HCT116 (cell line): ENCODE results near the gene PBX3. TPM values are rescaled to one million over a fixed set of nuclear protein-coding genes. Genes with fewer than 3 reads are reported as not detected.

ENCODE experiments used
- ATAC-seq: fragments of 200-7000 bp; cut with Tn5 transposase; 2 replicates; pipeline ENCODE4 v1.9.1; 2020; ENCODE audit warnings: mild to moderate bottlenecking, moderate library complexity
- BruUV-seq: library from RNA; stranded (reverse); fragments of 400-500 nt; replicated peaks from 2 replicates; lab custom pipeline; 2021; lab: Mats Ljungman, UMichigan
- CTCF ChIA-PET: fragments of 300-600 bp; sonication (Branson Sonifier 250); formaldehyde crosslinking; loops from one replicate; lab custom pipeline; 2021; ENCODE audit warnings: antibody characterized with exemption; lab: Charles Lee
- POLR2A ChIA-PET: fragments of 300-600, 350-600 bp; sonication (Branson Sonifier 250); formaldehyde crosslinking; loops from one replicate; lab custom pipeline; 2021; ENCODE audit warnings: antibody characterized with exemption; lab: Charles Lee
- RAD21 ChIA-PET, 2 experiments: fragments of 300-600 bp; sonication (Branson Sonifier 250); formaldehyde crosslinking; loops; one replicate each; lab custom pipeline; 2023; ENCODE audit warnings: low total read pairs in 2 of 2; ENCODE audit not compliant: uncharacterized antibody in 2 of 2, unreplicated experiment in 2 of 2, low non-redundant PET in 1 of 2; lab: Charles Lee
- DNase-seq: peaks from one replicate; pipeline ENCODE4 v3.0.0-alpha.2; 2010; ENCODE audit warnings: low read depth, low spot score
- H2AFZ ChIP-seq: fragments of 200-600 bp; shearing (Covaris generic), sonication (generic); 2 replicates; pipeline ENCODE4 v1.6.1; 2017; ENCODE audit warnings: low read depth, mixed run types, mixed read lengths, antibody characterized with exemption, low read length; ENCODE audit not compliant: poor library complexity, severe bottlenecking
- H3K27ac ChIP-seq: 2 replicates; pipeline ENCODE4 v1.5.1; 2012; ENCODE audit warnings: low read depth, low read length
- H3K27me3 ChIP-seq: fragments of 200-600 bp; sonication (generic); 2 replicates; pipeline ENCODE4 v1.6.1; 2016; ENCODE audit warnings: mixed run types, low read length, mixed read lengths; ENCODE audit not compliant: insufficient read depth
- H3K36me3 ChIP-seq, 2 experiments: fragments of 200-500 bp in 1 of 2; fragments of 200-600 bp in 1 of 2; sonication (Bioruptor generic) in 1 of 2; sonication (generic) in 1 of 2; 2 replicates each; pipeline versions ENCODE4 v1.5.1 to v1.6.1; 2014 to 2016; ENCODE audit warnings: low read length in 2 of 2, inconsistent platforms in 1 of 2, mixed read lengths in 1 of 2, mixed run types in 1 of 2; ENCODE audit not compliant: insufficient read depth in 2 of 2, control insufficient read depth in 1 of 2
- H3K4me1 ChIP-seq, 2 experiments: fragments of 200-600 bp in 1 of 2; sonication (generic) in 1 of 2; 2 replicates each; pipeline versions ENCODE4 v1.5.1 to v1.6.1; 2012 to 2017; ENCODE audit warnings: low read length in 2 of 2, inconsistent platforms in 1 of 2, mild to moderate bottlenecking in 1 of 2, mixed read lengths in 1 of 2, mixed run types in 1 of 2, moderate library complexity in 1 of 2; ENCODE audit not compliant: insufficient read depth in 2 of 2, control insufficient read depth in 1 of 2
- H3K4me2 ChIP-seq: fragments of 200-600 bp; sonication (generic); 2 replicates; pipeline ENCODE4 v1.6.1; 2017; ENCODE audit warnings: mixed run types, low read length, mixed read lengths
- H3K4me3 ChIP-seq, 2 experiments: fragments of 200-600 bp in 1 of 2; sonication (generic) in 1 of 2; replicated peaks in 1 of 2; 2 replicates each; pipeline ENCODE4 v1.5.1; 2011 to 2016; ENCODE audit warnings: low read length in 2 of 2, control low read depth in 1 of 2, low read depth in 1 of 2, mild to moderate bottlenecking in 1 of 2, mixed read lengths in 1 of 2, mixed run types in 1 of 2
- H3K79me2 ChIP-seq: fragments of 200-600 bp; sonication (generic); 2 replicates; pipeline ENCODE4 v1.6.1; 2017; ENCODE audit warnings: mild to moderate bottlenecking, mixed run types, low read length, moderate library complexity, mixed read lengths; ENCODE audit not compliant: insufficient read depth
- H3K9ac ChIP-seq: fragments of 200-600 bp; sonication (generic); 2 replicates; pipeline ENCODE4 v1.6.1; 2016; ENCODE audit warnings: low read length, mixed read lengths
- H3K9me2 ChIP-seq: fragments of 200-600 bp; sonication (generic), shearing (Covaris generic); 2 replicates; pipeline ENCODE4 v1.6.1; 2017; ENCODE audit warnings: mixed run types, mild to moderate bottlenecking, moderate library complexity; ENCODE audit not compliant: insufficient read depth
- H3K9me3 ChIP-seq, 2 experiments: fragments of 200-500 bp in 1 of 2; fragments of 200-600 bp in 1 of 2; sonication (Bioruptor generic) in 1 of 2; sonication (generic) in 1 of 2; 2 replicates each; pipeline ENCODE4 v1.6.1; 2014 to 2017; ENCODE audit warnings: low read length in 2 of 2, mixed read lengths in 2 of 2, inconsistent platforms in 1 of 2, low read depth in 1 of 2, mild to moderate bottlenecking in 1 of 2, mixed run types in 1 of 2, moderate library complexity in 1 of 2; ENCODE audit not compliant: control insufficient read depth in 1 of 2, insufficient read depth in 1 of 2
- H4K20me1 ChIP-seq: fragments of 200-600 bp; sonication (generic), shearing (Covaris generic); 2 replicates; pipeline ENCODE4 v1.6.1; 2017; ENCODE audit warnings: mixed run types, mild to moderate bottlenecking, moderate library complexity; ENCODE audit not compliant: insufficient read depth
- CBX3 ChIP-seq: IDR thresholded peaks from 2 replicates; pipeline ENCODE4 v1.6.1; 2012; ENCODE audit warnings: low read depth
- EGR1 ChIP-seq: IDR thresholded peaks from 2 replicates; pipeline ENCODE4 v1.6.1; 2012; ENCODE audit warnings: low read depth
- ELF1 ChIP-seq: IDR thresholded peaks from 2 replicates; pipeline ENCODE4 v1.6.1; 2012; ENCODE audit warnings: low read depth, borderline replicate concordance
- EZH2 ChIP-seq: fragments of 200-600 bp; sonication (generic); IDR thresholded peaks from 2 replicates; pipeline ENCODE4 v1.6.1; 2017; ENCODE audit warnings: antibody characterized with exemption, mixed run types
- EZH2phosphoT487 ChIP-seq: fragments of 200-600 bp; IDR thresholded peaks from 2 replicates; pipeline ENCODE4 v1.6.1; 2018; ENCODE audit warnings: antibody characterized with exemption, borderline replicate concordance
- JUND ChIP-seq: IDR thresholded peaks from 2 replicates; pipeline ENCODE4 v1.6.1; 2012
- POLR2AphosphoS5 ChIP-seq: IDR thresholded peaks from 2 replicates; pipeline ENCODE4 v1.6.1; 2011; ENCODE audit warnings: mild to moderate bottlenecking, low read depth, low read length, moderate library complexity
- TCF7L2 ChIP-seq: IDR thresholded peaks from 2 replicates; pipeline ENCODE4 v1.7.0; 2011; ENCODE audit warnings: borderline replicate concordance, inconsistent platforms; ENCODE audit not compliant: insufficient read depth, insufficient read length; ENCODE audit errors: extremely low read depth
- YY1 ChIP-seq: IDR thresholded peaks from 2 replicates; pipeline ENCODE4 v1.6.1; 2011; ENCODE audit warnings: low read length, low read depth, moderate library complexity, mild to moderate bottlenecking; ENCODE audit not compliant: insufficient replicate concordance; ENCODE audit errors: extremely low read depth
- ZNF274 ChIP-seq: fragments of 200-500 bp; sonication (Bioruptor generic); IDR thresholded peaks from 2 replicates; pipeline ENCODE4 v1.6.1; 2014; ENCODE audit warnings: mild to moderate bottlenecking, low read depth, low read length, inconsistent platforms
- intact Hi-C: fragments of 100-400 bp; cut with micrococcal nuclease; formaldehyde crosslinking; loops from 2 replicates; pipeline ENCODE4 v1.10.0; 2022
- total RNA-seq: library from RNA; stranded (reverse); gene quantifications from one replicate; pipeline ENCODE4 v1.2.1, GENCODE V29; 2021; ENCODE audit not compliant: unreplicated experiment
- TF ChIP-seq, protein P1 (sequence below): IDR thresholded peaks from 2 replicates; pipeline ENCODE4 v1.6.1; 2012

The PBX3 gene
- total RNA-seq, 1 experiment from 2014 or later = 13.5 TPM

GRCh38 chr9:125782718-125783117, 35.5 kb downstream of the PBX3 start (continued):
- no peak for TF ChIP-seq YY1
- no peak for TF ChIP-seq TCF7L2
- TF ChIP-seq EZH2phosphoT487 = no peak
- TF ChIP-seq POLR2AphosphoS5 = no peak
- no peak for TF ChIP-seq EZH2
- no peak for TF ChIP-seq ZNF274
- no peak for TF ChIP-seq JUND

DNA sequence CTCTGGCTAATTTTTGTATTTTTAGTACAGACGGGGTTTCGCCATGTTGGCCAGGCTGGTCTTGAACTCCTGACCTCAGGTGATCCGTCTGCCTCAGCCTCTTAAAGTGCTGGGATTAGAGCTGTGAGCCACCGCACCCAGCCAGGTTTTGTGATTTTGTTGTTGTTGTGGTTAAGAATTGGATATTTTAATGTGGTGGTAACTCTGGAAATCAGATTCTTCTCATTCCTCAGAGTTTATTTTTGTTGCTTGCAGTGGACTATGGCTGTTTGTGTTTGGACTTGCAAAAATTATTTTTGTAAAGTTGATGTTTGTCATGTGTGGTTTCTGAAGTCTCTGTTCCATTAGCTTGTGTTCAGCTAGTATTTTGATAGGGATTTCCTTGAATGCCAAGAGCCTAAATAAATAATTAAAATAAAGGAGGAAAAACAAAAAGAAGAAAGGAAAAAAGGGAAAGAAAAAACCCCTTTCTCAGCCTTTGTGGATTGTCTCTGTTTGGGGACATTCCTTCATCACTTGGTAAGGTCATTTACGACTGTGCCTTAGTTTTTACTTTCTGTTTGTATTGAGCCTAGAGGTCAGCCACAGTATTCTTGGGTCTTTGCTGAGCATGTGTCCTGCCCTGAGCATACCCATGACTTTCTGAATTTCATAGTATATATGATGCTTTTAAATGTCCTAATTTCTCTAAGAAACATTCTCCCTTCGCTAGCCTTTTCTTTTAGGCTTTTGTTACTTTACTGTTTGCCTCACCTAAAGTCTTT, 37.3 kb downstream of the PBX3 start:
- TF ChIP-seq EZH2 (no peak), JUND (no peak), POLR2AphosphoS5 (no peak), CBX3 (no peak), EGR1 (no peak), ELF1 (no peak), YY1 (no peak)
- TF ChIP-seq, protein P1, sequence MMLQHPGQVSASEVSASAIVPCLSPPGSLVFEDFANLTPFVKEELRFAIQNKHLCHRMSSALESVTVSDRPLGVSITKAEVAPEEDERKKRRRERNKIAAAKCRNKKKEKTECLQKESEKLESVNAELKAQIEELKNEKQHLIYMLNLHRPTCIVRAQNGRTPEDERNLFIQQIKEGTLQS = no peak

More for the DNA sequence above, 37.3 kb downstream of the PBX3 start:
- ChIA-PET RAD21 (no interaction called here), POLR2A (no interaction called here), CTCF (no interaction called here)
- H3K27me3 ChIP-seq = no peaks in the 10 kb centered on the region
- ATAC-seq = no peak
- H3K27ac ChIP-seq = no peak overlapping the region
- H3K9ac ChIP-seq = no peak overlapping the region
- no peak overlapping the region for H3K4me2 ChIP-seq
- no peaks in the 10 kb centered on the region for H3K4me1 ChIP-seq
- no peak for DNase-seq
- no peaks in the 10 kb centered on the region for H3K79me2 ChIP-seq
- no peaks in the 10 kb centered on the region for H3K9me3 ChIP-seq
- H3K9me2 ChIP-seq = no peaks in the 10 kb centered on the region
- intact Hi-C loops = no loop called here
- BruUV-seq = no TSS peak
- H2AFZ ChIP-seq = no peak overlapping the region
- H3K36me3 ChIP-seq = no peaks in the 10 kb centered on the region
- H3K4me3 ChIP-seq = no peak overlapping the region
- H4K20me1 ChIP-seq = no peaks in the 10 kb centered on the region
